Panc1 (cell line): ENCODE measurements around the gene ICOSLG. TPM values are rescaled to one million over a fixed set of nuclear protein-coding genes. Genes with fewer than 3 reads are reported as not detected.

Experiments used
- ATAC-seq: fragments of 200-7000 bp; cut with Tn5 transposase; 2 replicates; pipeline ENCODE4 v1.9.1; 2020; ENCODE audit warnings: mild to moderate bottlenecking, moderate library complexity
- BruUV-seq: library from RNA; stranded (reverse); fragments of 400-500 nt; replicated peaks from 2 replicates; lab custom pipeline; 2021; lab: Mats Ljungman, UMichigan
- CTCF ChIA-PET: fragments of 300-600 bp; sonication (Branson Sonifier 250); formaldehyde crosslinking; loops from one replicate; lab custom pipeline; 2022; ENCODE audit warnings: antibody characterized with exemption; lab: Charles Lee
- POLR2A ChIA-PET: fragments of 300-600 bp; sonication (Branson Sonifier 250); formaldehyde crosslinking; loops from one replicate; lab custom pipeline; 2022; ENCODE audit warnings: antibody characterized with exemption; lab: Charles Lee
- DNase-seq: peaks from one replicate; pipeline ENCODE4 v3.0.0-alpha.2; 2010; ENCODE audit warnings: low read depth, low spot score
- H3K27ac ChIP-seq: 2 replicates; pipeline ENCODE4 v1.5.1; 2011; ENCODE audit warnings: mild to moderate bottlenecking, low read length, inconsistent platforms
- H3K27me3 ChIP-seq: fragments of 200-500 bp; sonication (Bioruptor generic); 2 replicates; pipeline ENCODE4 v1.6.0; 2014; ENCODE audit warnings: low read length, inconsistent platforms; ENCODE audit not compliant: control insufficient read depth, insufficient read depth
- H3K36me3 ChIP-seq: fragments of 200-500 bp; sonication (Bioruptor generic); 2 replicates; pipeline ENCODE4 v1.5.1; 2014; ENCODE audit warnings: inconsistent platforms, mild to moderate bottlenecking, low read length, moderate library complexity; ENCODE audit not compliant: control insufficient read depth, insufficient read depth
- H3K4me1 ChIP-seq: 2 replicates; pipeline ENCODE4 v1.5.1; 2011; ENCODE audit warnings: inconsistent platforms, mild to moderate bottlenecking, low read length, moderate library complexity; ENCODE audit not compliant: control insufficient read depth, insufficient read depth
- H3K4me3 ChIP-seq, 2 experiments: 2 replicates each; pipeline ENCODE4 v1.5.1; 2011 to 2012; ENCODE audit warnings: low read depth in 2 of 2, low read length in 2 of 2, mild to moderate bottlenecking in 2 of 2, inconsistent platforms in 1 of 2, moderate library complexity in 1 of 2
- H3K9me3 ChIP-seq: fragments of 200-500 bp; sonication (Bioruptor generic); 2 replicates; pipeline ENCODE4 v1.5.1; 2014; ENCODE audit warnings: low read depth, mild to moderate bottlenecking, inconsistent platforms, low read length, moderate library complexity; ENCODE audit not compliant: control insufficient read depth, insufficient read depth
- CTCF ChIP-seq: fragments of 450-650 bp; IDR thresholded peaks from 2 replicates; pipeline ENCODE4 v1.5.1; 2017; ENCODE audit warnings: mild to moderate bottlenecking
- POLR2AphosphoS5 ChIP-seq: IDR thresholded peaks from 2 replicates; pipeline ENCODE4 v1.6.1; 2012; ENCODE audit warnings: mild to moderate bottlenecking, low read depth, low read length, moderate library complexity
- REST ChIP-seq, 2 experiments: IDR thresholded peaks; 2 replicates each; pipeline ENCODE4 v1.6.1; 2011 to 2012; ENCODE audit warnings: low read depth in 2 of 2, control low read depth in 1 of 2, low read length in 1 of 2, mild to moderate bottlenecking in 1 of 2, moderate library complexity in 1 of 2; ENCODE audit not compliant: insufficient read depth in 1 of 2
- SIN3A ChIP-seq: IDR thresholded peaks from 2 replicates; pipeline ENCODE4 v1.6.1; 2012; ENCODE audit warnings: low read depth, mild to moderate bottlenecking, low read length, moderate library complexity, borderline replicate concordance; ENCODE audit not compliant: insufficient read depth
- TCF7L2 ChIP-seq: IDR thresholded peaks from 2 replicates; pipeline ENCODE4 v1.6.1; 2011; ENCODE audit warnings: mild to moderate bottlenecking, low read depth, low read length, inconsistent platforms
- in situ Hi-C: cut with HindIII; loops from 2 replicates; pipeline ENCODE4 v1.10.0; 2016; ENCODE audit warnings: low sequenced_read_pairs, low pct_unique_long_range_greater_than_20kb
- intact Hi-C: fragments of 100-400 bp; cut with micrococcal nuclease; formaldehyde crosslinking; loops from one replicate; pipeline ENCODE4 v1.10.0; 2022; ENCODE audit not compliant: unreplicated experiment
- total RNA-seq: library from RNA; stranded (reverse); gene quantifications from one replicate; pipeline ENCODE4 v1.2.1, GENCODE V29; 2021; ENCODE audit not compliant: unreplicated experiment

ICOSLG gene
- total RNA-seq, 1 experiment from 2014 or later, result 5.5 TPM

- no peaks in the 10 kb centered on the region for H3K36me3 ChIP-seq
- no peak for TF ChIP-seq SIN3A
- no peak for TF ChIP-seq REST (IDR thresholded peaks at IDR 0.05; ENCODE audit: insufficient read depth in 1 of 2, low read depth in 2 of 2, low read length in 1 of 2)
- no peak for TF ChIP-seq TCF7L2
- no peak for TF ChIP-seq POLR2AphosphoS5
- no peaks in the 10 kb centered on the region for H3K27me3 ChIP-seq
- no peak for ATAC-seq
- no peak overlapping the region for H3K27ac ChIP-seq
- in situ Hi-C loops, result no loop called here
- intact Hi-C loops, result no loop called here
- ChIA-PET POLR2A (no interaction called here), CTCF (no interaction called here)
- no peaks in the 10 kb centered on the region for H3K4me1 ChIP-seq
- no peak for DNase-seq
- no peak overlapping the region for H3K4me3 ChIP-seq
- BruUV-seq, result no TSS peak
- H3K9me3 ChIP-seq, result no peaks in the 10 kb centered on the region
Measured at GRCh38 chr21:44265734-44266270, 25.1 kb upstream of the ICOSLG start.

GRCh38 chr21:44263768-44264167 lies 23.0 kb upstream of the ICOSLG start:
- POLR2A ChIA-PET, result no interaction called here
- H3K9me3 ChIP-seq, result no peaks in the 10 kb centered on the region
- H3K4me3 ChIP-seq, result no peak overlapping the region
- DNase-seq, result no peak
- H3K27ac ChIP-seq, result no peak overlapping the region
- BruUV-seq, result no TSS peak
- intact Hi-C loops (no loop called here), in situ Hi-C loops (no loop called here)
- H3K4me1 ChIP-seq, result no peaks in the 10 kb centered on the region
- TF ChIP-seq POLR2AphosphoS5 (no peak), TCF7L2 (no peak)
- no peaks in the 10 kb centered on the region for H3K27me3 ChIP-seq
- ATAC-seq, result no peak
- no peaks in the 10 kb centered on the region for H3K36me3 ChIP-seq
- CTCF ChIA-PET, result no interaction called here

GRCh38 chr21:44263221-44263760 lies 22.5 kb upstream of the ICOSLG start:
- Histone ChIP-seq H3K4me1 (no peaks in the 10 kb centered on the region), H3K9me3 (no peaks in the 10 kb centered on the region), H3K27ac (no peak overlapping the region), H3K4me3 (no peak overlapping the region), H3K36me3 (no peaks in the 10 kb centered on the region), H3K27me3 (no peaks in the 10 kb centered on the region)
- intact Hi-C loops, result no loop called here
- TF ChIP-seq CTCF (no peak), TCF7L2 (no peak), POLR2AphosphoS5 (no peak), REST (IDR thresholded peaks at IDR 0.05; ENCODE audit: insufficient read depth in 1 of 2, low read depth in 2 of 2, low read length in 1 of 2) (no peak), SIN3A (no peak)
- no TSS peak for BruUV-seq
- ChIA-PET CTCF (no interaction called here), POLR2A (no interaction called here)
- in situ Hi-C loops, result no loop called here
- no peak for DNase-seq
- no peak for ATAC-seq
